Measurements from ENCODE around the gene PSTPIP1.
A peak's percentile ranks its signal among the peaks of the same experiment; 100 is the strongest.

PSTPIP1 gene

GRCh38 chr15:76991741-76992645 is 2.9 kb upstream of the PSTPIP1 start:
- no peak overlapping the region for H3K27ac ChIP-seq (ENCODE audit: low read depth, low read length)
- H2AFZ ChIP-seq (ENCODE audit: low read length, unreplicated experiment) = no peak overlapping the region
- no peaks in the 10 kb centered on the region for H3K27me3 ChIP-seq (ENCODE audit: insufficient read depth, low read length)
- H3K36me3 ChIP-seq (ENCODE audit: insufficient read depth, low read length) = no peaks in the 10 kb centered on the region
- no peaks in the 10 kb centered on the region for H3K79me2 ChIP-seq (ENCODE audit: control insufficient read depth, insufficient read depth, low read length, unreplicated experiment)
- peaks cover 11% of the 10 kb centered on the region for H3K4me1 ChIP-seq (ENCODE audit: control insufficient read depth, insufficient read depth, low read length, unreplicated experiment)
- H3K4me3 ChIP-seq (ENCODE audit: low read depth, low read length) = no peak overlapping the region

- Histone ChIP-seq H3K27me3 (ENCODE audit: insufficient read depth, low read length) (no peaks in the 10 kb centered on the region), H3K27ac (ENCODE audit: low read depth, low read length) (no peak overlapping the region), H3K36me3 (ENCODE audit: insufficient read depth, low read length) (no peaks in the 10 kb centered on the region), H2AFZ (ENCODE audit: low read length, unreplicated experiment) (no peak overlapping the region), H3K79me2 (ENCODE audit: control insufficient read depth, insufficient read depth, low read length, unreplicated experiment) (no peaks in the 10 kb centered on the region), H3K4me1 (ENCODE audit: control insufficient read depth, insufficient read depth, low read length, unreplicated experiment) (peaks cover 19% of the 10 kb centered on the region), H3K4me3 (ENCODE audit: low read depth, low read length) (no peak overlapping the region)
Measured at GRCh38 chr15:76993114-76993725, 1.7 kb upstream of the PSTPIP1 start.

- Histone ChIP-seq H2AFZ (ENCODE audit: low read length, unreplicated experiment) (no peak overlapping the region), H3K4me3 (ENCODE audit: low read depth, low read length) (no peak overlapping the region), H3K27ac (ENCODE audit: low read depth, low read length) (no peak overlapping the region), H3K79me2 (ENCODE audit: control insufficient read depth, insufficient read depth, low read length, unreplicated experiment) (no peaks in the 10 kb centered on the region), H3K27me3 (ENCODE audit: insufficient read depth, low read length) (no peaks in the 10 kb centered on the region), H3K36me3 (ENCODE audit: insufficient read depth, low read length) (no peaks in the 10 kb centered on the region), H3K4me1 (ENCODE audit: control insufficient read depth, insufficient read depth, low read length, unreplicated experiment) (peaks cover 19% of the 10 kb centered on the region)
Measured at GRCh38 chr15:76994001-76994400, 925 bp upstream of the PSTPIP1 start.

GRCh38 chr15:76994496-76994895 is 430 bp upstream of the PSTPIP1 start:
- H3K27ac ChIP-seq (ENCODE audit: low read depth, low read length) = no peak overlapping the region
- no peaks in the 10 kb centered on the region for H3K36me3 ChIP-seq (ENCODE audit: insufficient read depth, low read length)
- no peak overlapping the region for H2AFZ ChIP-seq (ENCODE audit: low read length, unreplicated experiment)
- peaks cover 19% of the 10 kb centered on the region for H3K4me1 ChIP-seq (ENCODE audit: control insufficient read depth, insufficient read depth, low read length, unreplicated experiment)
- no peaks in the 10 kb centered on the region for H3K27me3 ChIP-seq (ENCODE audit: insufficient read depth, low read length)
- H3K79me2 ChIP-seq (ENCODE audit: control insufficient read depth, insufficient read depth, low read length, unreplicated experiment) = no peaks in the 10 kb centered on the region
- H3K4me3 ChIP-seq (ENCODE audit: low read depth, low read length) = no peak overlapping the region

GRCh38 chr15:76996076-76996525 is 1.2 kb downstream of the PSTPIP1 start:
- Histone ChIP-seq H3K27me3 (ENCODE audit: insufficient read depth, low read length) (no peaks in the 10 kb centered on the region), H3K4me1 (ENCODE audit: control insufficient read depth, insufficient read depth, low read length, unreplicated experiment) (peaks cover 19% of the 10 kb centered on the region), H2AFZ (ENCODE audit: low read length, unreplicated experiment) (peak overlapping the region; percentile 53), H3K4me3 (ENCODE audit: low read depth, low read length) (no peak overlapping the region), H3K36me3 (ENCODE audit: insufficient read depth, low read length) (no peaks in the 10 kb centered on the region), H3K27ac (ENCODE audit: low read depth, low read length) (no peak overlapping the region), H3K79me2 (ENCODE audit: control insufficient read depth, insufficient read depth, low read length, unreplicated experiment) (no peaks in the 10 kb centered on the region)

- peaks cover 19% of the 10 kb centered on the region for H3K4me1 ChIP-seq (ENCODE audit: control insufficient read depth, insufficient read depth, low read length, unreplicated experiment)
- no peak overlapping the region for H2AFZ ChIP-seq (ENCODE audit: low read length, unreplicated experiment)
- H3K79me2 ChIP-seq (ENCODE audit: control insufficient read depth, insufficient read depth, low read length, unreplicated experiment) = no peaks in the 10 kb centered on the region
- no peaks in the 10 kb centered on the region for H3K27me3 ChIP-seq (ENCODE audit: insufficient read depth, low read length)
- H3K4me3 ChIP-seq (ENCODE audit: low read depth, low read length) = no peak overlapping the region
- H3K36me3 ChIP-seq (ENCODE audit: insufficient read depth, low read length) = no peaks in the 10 kb centered on the region
- no peak overlapping the region for H3K27ac ChIP-seq (ENCODE audit: low read depth, low read length)
Measured at GRCh38 chr15:76996526-76997401, 1.8 kb downstream of the PSTPIP1 start.

GRCh38 chr15:76998663-76999285 is 3.8 kb downstream of the PSTPIP1 start:
- Histone ChIP-seq H2AFZ (ENCODE audit: low read length, unreplicated experiment) (no peak overlapping the region), H3K27me3 (ENCODE audit: insufficient read depth, low read length) (no peaks in the 10 kb centered on the region), H3K4me1 (ENCODE audit: control insufficient read depth, insufficient read depth, low read length, unreplicated experiment) (peaks cover 19% of the 10 kb centered on the region), H3K4me3 (ENCODE audit: low read depth, low read length) (no peak overlapping the region), H3K36me3 (ENCODE audit: insufficient read depth, low read length) (no peaks in the 10 kb centered on the region), H3K79me2 (ENCODE audit: control insufficient read depth, insufficient read depth, low read length, unreplicated experiment) (no peaks in the 10 kb centered on the region), H3K27ac (ENCODE audit: low read depth, low read length) (no peak overlapping the region)

- H3K4me1 ChIP-seq (ENCODE audit: control insufficient read depth, insufficient read depth, low read length, unreplicated experiment) = peaks cover 19% of the 10 kb centered on the region
- no peaks in the 10 kb centered on the region for H3K27me3 ChIP-seq (ENCODE audit: insufficient read depth, low read length)
- no peaks in the 10 kb centered on the region for H3K36me3 ChIP-seq (ENCODE audit: insufficient read depth, low read length)
- no peak overlapping the region for H2AFZ ChIP-seq (ENCODE audit: low read length, unreplicated experiment)
- H3K4me3 ChIP-seq (ENCODE audit: low read depth, low read length) = no peak overlapping the region
- no peaks in the 10 kb centered on the region for H3K79me2 ChIP-seq (ENCODE audit: control insufficient read depth, insufficient read depth, low read length, unreplicated experiment)
- H3K27ac ChIP-seq (ENCODE audit: low read depth, low read length) = no peak overlapping the region
Measured at GRCh38 chr15:76999996-77000395, 5.1 kb downstream of the PSTPIP1 start.

GRCh38 chr15:77001351-77001750 is 6.4 kb downstream of the PSTPIP1 start:
- peaks cover 9% of the 10 kb centered on the region; the same call in 1 of the 2 replicates for H3K27me3 ChIP-seq (ENCODE audit: insufficient read depth, low read length)
- no peak overlapping the region for H3K27ac ChIP-seq (ENCODE audit: low read depth, low read length)
- no peaks in the 10 kb centered on the region for H3K79me2 ChIP-seq (ENCODE audit: control insufficient read depth, insufficient read depth, low read length, unreplicated experiment)
- no peaks in the 10 kb centered on the region for H3K36me3 ChIP-seq (ENCODE audit: insufficient read depth, low read length)
- peaks cover 14% of the 10 kb centered on the region for H3K4me1 ChIP-seq (ENCODE audit: control insufficient read depth, insufficient read depth, low read length, unreplicated experiment)
- no peak overlapping the region for H3K4me3 ChIP-seq (ENCODE audit: low read depth, low read length)
- no peak overlapping the region for H2AFZ ChIP-seq (ENCODE audit: low read length, unreplicated experiment)

GRCh38 chr15:77001966-77002365 is 7.0 kb downstream of the PSTPIP1 start:
- Histone ChIP-seq H3K27me3 (ENCODE audit: insufficient read depth, low read length) (peaks cover 14% of the 10 kb centered on the region), H3K4me1 (ENCODE audit: control insufficient read depth, insufficient read depth, low read length, unreplicated experiment) (peaks cover 8% of the 10 kb centered on the region), H3K4me3 (ENCODE audit: low read depth, low read length) (no peak overlapping the region), H3K27ac (ENCODE audit: low read depth, low read length) (no peak overlapping the region), H3K36me3 (ENCODE audit: insufficient read depth, low read length) (no peaks in the 10 kb centered on the region), H3K79me2 (ENCODE audit: control insufficient read depth, insufficient read depth, low read length, unreplicated experiment) (no peaks in the 10 kb centered on the region), H2AFZ (ENCODE audit: low read length, unreplicated experiment) (no peak overlapping the region)

All from ACC112 (cell line).